Stimulated activated CD4-positive, alpha-beta T cell treated with anti-CD3 and anti-CD28 coated beads, TNF-alpha, amount 100 ng/mL, for 4 hours (primary cell): ENCODE measurements around the gene DHX30.
"Not testable (repeated sequence)": the region's sequence is repeated elsewhere in the genome, so short reads cannot be mapped to it uniquely, and the experiment has no call there.

ENCODE experiments used
- DNase-seq, 3 experiments: peaks; one replicate each; pipeline ENCODE4 v3.0.0-alpha.2; 2020; ENCODE audit warnings: low read depth in 3 of 3

Gene DHX30

GRCh38 chr3:47877719-47878118 is 74.8 kb downstream of the DHX30 start:
- DNase-seq = no peak

- no peak for DNase-seq
These were observed 79.4 kb downstream of the DHX30 start for GRCh38 chr3:47882338-47882737.

- no peak for DNase-seq
These were observed 81.7 kb downstream of the DHX30 start for GRCh38 chr3:47884603-47885002.

GRCh38 chr3:47885168-47885567 is 82.2 kb downstream of the DHX30 start:
- no peak for DNase-seq

GRCh38 chr3:47887991-47888390 is 85.1 kb downstream of the DHX30 start:
- DNase-seq = not testable (repeated sequence)

GRCh38 chr3:47888986-47889757 is 86.2 kb downstream of the DHX30 start:
- DNase-seq = no peak

- DNase-seq = no peak
These were observed 87.3 kb downstream of the DHX30 start for GRCh38 chr3:47890126-47890827.

GRCh38 chr3:47890828-47891612 is 88.1 kb downstream of the DHX30 start:
- DNase-seq = no peak

GRCh38 chr3:47891613-47892005 is 88.7 kb downstream of the DHX30 start:
- no peak for DNase-seq

GRCh38 chr3:47892286-47893040 is 89.5 kb downstream of the DHX30 start:
- DNase-seq = no peak

- DNase-seq = no peak
These were observed 92.3 kb downstream of the DHX30 start for GRCh38 chr3:47895241-47895640.

GRCh38 chr3:47896736-47897135 is 93.8 kb downstream of the DHX30 start:
- no peak for DNase-seq

- DNase-seq = no peak
These were observed 95.0 kb downstream of the DHX30 start for GRCh38 chr3:47897954-47898353.

GRCh38 chr3:47899495-47900108 is 96.7 kb downstream of the DHX30 start:
- DNase-seq = no peak
